HG03432 (cell line): ENCODE data around the gene E4F1.
"Not testable (repeated sequence)": the region's sequence is repeated elsewhere in the genome, so short reads cannot be mapped to it uniquely, and the experiment has no call there.

ENCODE experiments used
- ATAC-seq: cut with Tn5 transposase; IDR thresholded peaks from one replicate; pipeline ENCODE4 v1.9.1; 2021; ENCODE audit warnings: mild to moderate bottlenecking, moderate library complexity; ENCODE audit not compliant: unreplicated experiment

The E4F1 gene

GRCh38 chr16:2229632-2230250 is 6.3 kb downstream of the E4F1 start:
- no peak for ATAC-seq

- no peak for ATAC-seq
These were observed 7.0 kb downstream of the E4F1 start for GRCh38 chr16:2230376-2230775.

- ATAC-seq, result no peak
These were observed 7.9 kb downstream of the E4F1 start for GRCh38 chr16:2231016-2231931.

- no peak for ATAC-seq
These were observed 9.0 kb downstream of the E4F1 start for GRCh38 chr16:2232094-2232990.

DNA sequence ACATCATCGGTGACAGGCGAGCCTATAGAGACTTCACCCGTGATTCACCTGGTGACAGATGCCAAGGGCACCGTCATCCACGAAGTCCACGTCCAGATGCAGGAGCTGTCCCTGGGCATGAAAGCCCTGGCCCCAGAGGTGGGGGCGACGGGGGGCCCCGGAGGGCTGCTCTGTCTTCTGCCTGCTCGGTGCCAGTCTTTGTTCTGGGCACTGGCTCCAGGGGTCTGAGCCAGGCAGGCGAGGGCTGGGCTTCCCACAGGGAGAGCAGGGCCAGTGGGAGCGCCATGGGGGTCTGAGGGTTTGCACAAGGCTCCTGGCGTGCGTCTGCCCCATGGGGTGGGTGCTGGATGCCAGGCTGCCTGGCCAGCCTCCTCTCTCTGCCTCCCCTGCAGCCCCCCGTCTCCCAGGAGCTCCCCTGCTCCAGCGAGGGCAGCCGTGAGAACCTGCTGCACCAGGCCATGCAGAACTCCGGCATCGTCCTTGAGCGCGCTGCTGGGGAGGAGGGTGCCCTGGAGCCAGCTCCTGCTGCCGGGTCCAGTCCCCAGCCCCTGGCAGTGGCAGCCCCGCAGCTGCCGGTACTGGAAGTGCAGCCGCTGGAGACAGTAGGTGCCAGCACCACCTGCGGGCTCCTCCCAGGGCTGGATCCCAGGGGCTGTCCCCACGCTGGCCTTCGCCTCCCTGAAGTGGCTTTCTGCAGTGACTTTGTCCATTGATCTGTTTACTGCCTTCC is 9.8 kb downstream of the E4F1 start:
- no peak for ATAC-seq

GRCh38 chr16:2233872-2234812 is 10.8 kb downstream of the E4F1 start:
- ATAC-seq, result no peak

- ATAC-seq, result no peak
These were observed 11.4 kb downstream of the E4F1 start for GRCh38 chr16:2234813-2235170.

- ATAC-seq, result no peak
These were observed 11.9 kb downstream of the E4F1 start for GRCh38 chr16:2235234-2235651.

DNA sequence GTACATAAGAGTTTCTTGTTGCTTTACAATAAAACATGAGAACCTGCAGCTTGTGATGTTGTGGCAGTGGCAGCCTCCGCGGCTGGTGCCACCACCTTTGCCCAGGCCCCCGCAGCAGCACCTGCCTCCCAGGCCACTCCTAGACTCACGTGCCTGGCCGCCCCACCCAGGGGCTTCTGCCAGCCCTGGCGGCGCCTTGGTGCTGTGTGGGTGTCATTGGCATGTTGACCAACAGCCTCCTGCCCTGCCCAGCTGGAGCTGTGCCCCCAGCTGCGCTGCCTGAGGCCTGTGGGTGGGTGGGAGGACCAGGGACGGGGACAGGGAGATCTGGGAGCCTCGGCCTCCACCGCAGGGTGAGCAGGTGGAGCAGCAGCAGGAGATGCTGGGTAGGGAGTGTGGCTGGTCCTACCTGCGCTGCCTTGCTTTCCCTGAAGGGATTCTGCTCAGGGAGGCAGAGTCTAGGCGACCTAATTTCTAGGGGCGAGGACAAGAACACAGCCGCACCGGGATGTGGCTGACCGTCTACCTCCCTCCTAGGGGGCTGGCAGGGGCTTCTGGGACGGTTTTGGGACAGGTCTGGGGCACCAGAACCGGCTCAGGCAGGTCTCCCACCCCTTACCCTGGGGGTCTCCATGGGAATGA is 12.4 kb downstream of the E4F1 start:
- no peak for ATAC-seq

- no peak for ATAC-seq
These were observed 13.1 kb downstream of the E4F1 start, which contains the start of gene DNASE1L2 for GRCh38 chr16:2236337-2237101. DNASE1L2 (plus strand) TSS chr16:2236444; CDS start chr16:2236817, 373 bp downstream.

DNA sequence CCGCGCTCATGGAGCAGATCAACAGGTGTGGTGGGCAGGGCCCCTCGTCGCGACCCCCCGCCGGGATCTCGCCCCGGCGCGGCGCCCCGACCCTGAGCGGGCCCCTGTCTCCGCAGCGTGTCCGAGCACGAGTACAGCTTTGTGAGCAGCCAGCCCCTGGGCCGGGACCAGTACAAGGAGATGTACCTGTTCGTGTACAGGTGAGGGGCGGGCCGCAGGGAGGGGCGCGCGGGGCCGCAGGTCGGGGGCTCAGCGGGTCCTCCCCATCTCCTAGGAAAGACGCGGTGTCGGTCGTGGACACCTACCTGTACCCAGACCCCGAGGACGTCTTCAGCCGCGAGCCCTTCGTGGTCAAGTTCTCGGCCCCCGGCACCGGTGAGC is 13.7 kb downstream of the E4F1 start:
- no peak for ATAC-seq

- no peak for ATAC-seq
These were observed 14.2 kb downstream of the E4F1 start for GRCh38 chr16:2237493-2238149.

DNA sequence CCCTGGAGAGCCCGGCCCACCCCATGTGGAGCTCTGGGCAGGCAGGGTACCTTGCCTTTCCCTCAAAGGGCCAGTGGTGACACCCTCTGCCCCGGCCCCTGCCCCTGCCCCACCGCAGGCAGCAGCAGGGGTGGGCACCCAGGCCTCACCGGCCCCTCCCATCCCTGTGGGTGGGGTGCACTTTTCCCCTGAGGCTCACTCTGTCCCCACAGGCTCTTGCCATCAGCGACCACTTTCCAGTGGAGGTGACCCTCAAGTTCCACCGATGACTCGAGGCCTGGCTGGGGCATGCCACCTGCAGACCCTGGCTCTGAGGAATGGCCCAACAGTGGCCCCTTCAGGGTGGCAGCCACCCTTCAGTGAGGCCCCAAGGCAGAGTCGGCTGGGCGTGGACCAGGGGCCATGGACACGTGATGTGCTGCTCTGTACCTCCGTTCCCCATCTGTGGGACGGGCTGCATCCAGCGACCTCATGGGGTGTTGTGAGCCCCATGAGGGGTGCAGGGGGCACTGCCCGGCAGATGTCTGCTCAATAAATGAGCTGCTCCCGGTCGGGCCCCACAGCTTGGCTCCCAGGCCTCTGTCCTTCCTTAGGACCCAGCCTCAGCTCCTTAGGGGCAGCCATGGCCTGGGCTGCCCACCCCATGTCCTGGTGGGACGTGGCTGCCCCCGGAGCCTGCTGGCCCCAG is 14.9 kb downstream of the E4F1 start:
- no peak for ATAC-seq

DNA sequence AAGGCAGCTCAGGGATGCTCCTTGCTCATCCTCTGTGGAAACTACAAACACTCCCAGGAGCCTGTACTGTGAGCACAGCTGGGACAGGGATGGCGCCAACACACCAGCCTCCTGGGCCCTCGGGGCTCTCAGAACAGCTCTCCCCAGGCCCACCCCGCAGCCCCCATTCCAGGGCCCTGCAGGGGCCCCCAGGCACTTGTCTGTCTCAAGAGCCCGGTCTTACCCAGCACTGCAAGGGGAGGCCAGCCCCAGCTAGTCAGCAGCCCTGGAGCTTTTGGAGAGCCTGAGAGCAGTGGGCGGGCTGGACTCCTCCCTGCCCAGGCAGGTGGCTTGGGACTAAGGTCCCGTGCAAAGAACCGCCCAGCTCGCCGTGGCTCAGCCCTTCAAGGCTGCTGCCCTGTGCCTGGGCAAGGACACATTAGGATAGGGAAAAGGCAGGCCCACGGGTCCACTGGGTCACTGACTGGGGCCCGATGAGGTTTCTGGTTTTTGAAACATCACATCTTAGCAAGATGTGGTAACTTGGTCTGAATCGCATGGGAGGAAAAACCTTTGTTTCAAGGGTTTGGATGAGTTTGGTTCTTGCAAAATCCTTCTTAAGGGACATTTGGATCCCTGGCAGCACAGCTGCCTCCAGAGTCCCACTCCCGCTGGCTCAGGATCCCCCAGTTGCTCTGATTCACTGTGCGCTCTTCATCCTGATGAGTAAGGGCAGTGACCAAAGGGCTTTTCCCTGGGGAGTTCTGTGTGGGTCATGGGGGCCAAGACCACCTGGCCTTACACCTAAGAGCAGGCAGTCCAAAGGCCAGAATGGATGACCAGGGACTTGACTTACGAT is 15.7 kb downstream of the E4F1 start:
- no peak for ATAC-seq

DNA sequence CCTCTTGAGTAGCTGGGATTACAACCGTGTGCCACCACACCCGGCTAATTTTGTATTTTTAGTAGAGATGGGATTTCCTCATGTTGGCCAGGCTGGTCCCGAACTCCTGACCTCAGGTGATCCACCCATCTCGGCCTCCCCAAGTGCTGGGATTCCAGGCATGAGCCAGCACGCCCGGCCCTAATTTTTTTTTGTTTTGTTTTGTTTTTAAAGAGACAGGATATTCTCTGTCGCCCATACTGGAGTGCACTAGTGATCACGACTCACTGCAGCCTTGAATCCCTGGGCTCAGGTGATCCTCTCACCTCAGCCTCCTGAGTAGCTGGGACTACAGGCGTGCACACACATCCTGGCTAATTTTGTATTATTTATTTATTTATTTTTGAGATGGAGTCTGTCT is 16.9 kb downstream of the E4F1 start:
- not testable (repeated sequence) for ATAC-seq

DNA sequence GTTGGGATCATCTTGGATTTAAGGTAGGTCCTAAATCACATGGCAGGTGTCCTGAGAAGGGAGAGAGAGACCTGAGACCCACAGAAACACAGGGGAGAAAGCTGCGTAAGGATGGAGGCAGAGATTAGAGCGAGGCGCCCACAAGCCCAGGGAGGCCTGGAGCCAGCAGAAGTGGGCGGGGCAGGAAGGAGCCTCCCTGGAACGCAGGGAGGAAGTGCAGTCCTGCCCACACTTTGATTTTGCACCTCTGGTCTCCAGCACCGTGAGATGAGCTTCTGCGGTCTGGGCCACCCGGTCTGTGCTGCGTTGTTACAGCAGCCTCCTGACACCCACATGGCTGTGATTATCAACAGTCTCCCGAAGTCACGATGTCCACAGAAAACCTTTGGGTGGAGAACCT is 19.2 kb downstream of the E4F1 start:
- ATAC-seq, result no peak
